Measurements from ENCODE around the gene CLEC4D. TPM values are rescaled to one million over a fixed set of nuclear protein-coding genes. Genes with fewer than 3 reads are reported as not detected.
"Not testable (repeated sequence)": the region's sequence is repeated elsewhere in the genome, so short reads cannot be mapped to it uniquely, and the experiment has no call there.

The CLEC4D gene
- total RNA-seq, 2 donors from 2014 or later = 0.63 TPM; not detected in 1

DNA sequence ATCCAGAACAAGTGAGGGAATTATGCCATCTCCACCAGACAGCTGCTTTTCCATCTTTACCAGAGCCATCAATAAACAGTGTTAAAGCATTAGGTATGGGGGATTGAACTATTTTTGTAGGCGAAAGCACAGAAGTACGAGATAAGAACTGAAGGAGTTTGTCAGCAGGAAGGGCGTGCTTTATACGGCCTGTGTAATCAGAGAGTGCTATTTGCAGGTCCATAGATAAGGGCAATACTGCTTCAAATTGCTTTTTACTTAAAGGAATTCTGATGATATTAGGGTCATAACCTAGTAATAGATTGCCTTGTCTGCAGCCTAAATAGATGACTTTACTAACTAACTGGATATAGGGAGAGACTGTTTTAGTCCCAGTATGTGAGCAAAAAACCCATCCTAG is 47.7 kb downstream of the CLEC4D start:
- Histone ChIP-seq H3K9me3 (peaks cover 6% of the 10 kb centered on the region), H3K27me3 (replicated peaks; ENCODE audit: insufficient read depth) (no peaks in the 10 kb centered on the region), H3K36me3 (no peaks in the 10 kb centered on the region), H3K27ac (no peak overlapping the region), H3K4me3 (no peak overlapping the region), H3K4me1 (ENCODE audit: control insufficient read depth in 1 of 2, low read depth in 2 of 2) (no peaks in the 10 kb centered on the region)
- ATAC-seq (ENCODE audit: insufficient number of reproducible peaks, low FRiP score, low read depth) (no peak), DNase-seq (ENCODE audit: low spot score) (no peak)
- TF ChIP-seq, protein P1, sequence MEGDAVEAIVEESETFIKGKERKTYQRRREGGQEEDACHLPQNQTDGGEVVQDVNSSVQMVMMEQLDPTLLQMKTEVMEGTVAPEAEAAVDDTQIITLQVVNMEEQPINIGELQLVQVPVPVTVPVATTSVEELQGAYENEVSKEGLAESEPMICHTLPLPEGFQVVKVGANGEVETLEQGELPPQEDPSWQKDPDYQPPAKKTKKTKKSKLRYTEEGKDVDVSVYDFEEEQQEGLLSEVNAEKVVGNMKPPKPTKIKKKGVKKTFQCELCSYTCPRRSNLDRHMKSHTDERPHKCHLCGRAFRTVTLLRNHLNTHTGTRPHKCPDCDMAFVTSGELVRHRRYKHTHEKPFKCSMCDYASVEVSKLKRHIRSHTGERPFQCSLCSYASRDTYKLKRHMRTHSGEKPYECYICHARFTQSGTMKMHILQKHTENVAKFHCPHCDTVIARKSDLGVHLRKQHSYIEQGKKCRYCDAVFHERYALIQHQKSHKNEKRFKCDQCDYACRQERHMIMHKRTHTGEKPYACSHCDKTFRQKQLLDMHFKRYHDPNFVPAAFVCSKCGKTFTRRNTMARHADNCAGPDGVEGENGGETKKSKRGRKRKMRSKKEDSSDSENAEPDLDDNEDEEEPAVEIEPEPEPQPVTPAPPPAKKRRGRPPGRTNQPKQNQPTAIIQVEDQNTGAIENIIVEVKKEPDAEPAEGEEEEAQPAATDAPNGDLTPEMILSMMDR (IDR thresholded peaks at IDR 0.05) = no peak

DNA sequence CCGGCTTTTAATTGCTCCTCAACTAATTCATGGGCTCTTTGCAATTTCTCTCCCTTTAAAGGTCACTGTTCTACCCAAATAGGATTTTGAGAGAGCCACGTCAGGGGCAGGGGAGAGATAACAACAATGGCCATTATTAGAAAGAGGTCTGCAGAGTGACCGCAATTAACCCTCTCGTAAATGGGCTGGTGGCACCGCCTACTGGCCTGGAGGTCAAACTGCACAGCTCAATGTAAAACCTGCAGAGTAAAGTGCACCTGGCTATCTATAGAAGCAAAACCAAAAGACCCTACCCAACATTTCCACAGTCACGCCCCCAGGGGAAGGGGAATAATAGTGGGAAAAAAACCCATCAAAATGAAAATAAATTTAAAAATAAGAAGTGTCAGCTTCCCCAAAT is 49.0 kb downstream of the CLEC4D start:
- DNase-seq (ENCODE audit: low spot score) = no peak
- Histone ChIP-seq H3K27me3 (replicated peaks; ENCODE audit: insufficient read depth) (no peaks in the 10 kb centered on the region), H3K27ac (no peak overlapping the region), H3K4me3 (no peak overlapping the region), H3K4me1 (ENCODE audit: control insufficient read depth in 1 of 2, low read depth in 2 of 2) (no peaks in the 10 kb centered on the region), H3K36me3 (no peaks in the 10 kb centered on the region), H3K9me3 (peaks cover 6% of the 10 kb centered on the region)
- no peak for ATAC-seq (ENCODE audit: insufficient number of reproducible peaks, low FRiP score, low read depth)
- TF ChIP-seq, protein P1 (IDR thresholded peaks at IDR 0.05) = no peak

DNA sequence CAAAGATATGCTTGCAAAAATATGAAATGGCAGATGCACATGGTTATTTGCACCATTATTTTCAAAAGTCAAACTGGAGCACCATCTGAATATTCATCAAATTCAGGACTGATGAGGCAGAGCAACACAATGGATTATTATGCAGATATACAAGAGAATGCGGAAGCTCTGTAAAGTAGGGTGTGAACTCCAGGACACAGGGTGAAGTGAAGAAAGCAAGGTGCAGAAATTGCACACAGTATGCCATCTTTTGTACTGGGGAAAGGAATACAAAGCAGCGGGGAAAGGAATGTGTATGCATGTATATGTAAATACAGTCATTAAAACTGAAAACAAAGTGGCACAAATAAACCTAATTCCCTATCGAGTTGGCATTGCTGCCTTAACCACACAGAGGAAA is 50.1 kb downstream of the CLEC4D start:
- Histone ChIP-seq H3K4me1 (ENCODE audit: control insufficient read depth in 1 of 2, low read depth in 2 of 2) (no peaks in the 10 kb centered on the region), H3K27me3 (replicated peaks; ENCODE audit: insufficient read depth) (no peaks in the 10 kb centered on the region), H3K4me3 (no peak overlapping the region), H3K27ac (no peak overlapping the region), H3K9me3 (peaks cover 6% of the 10 kb centered on the region), H3K36me3 (no peaks in the 10 kb centered on the region)
- TF ChIP-seq, protein P1 (IDR thresholded peaks at IDR 0.05) = no peak
- no peak for DNase-seq (ENCODE audit: low spot score)
- ATAC-seq (ENCODE audit: insufficient number of reproducible peaks, low FRiP score, low read depth) = no peak

DNA sequence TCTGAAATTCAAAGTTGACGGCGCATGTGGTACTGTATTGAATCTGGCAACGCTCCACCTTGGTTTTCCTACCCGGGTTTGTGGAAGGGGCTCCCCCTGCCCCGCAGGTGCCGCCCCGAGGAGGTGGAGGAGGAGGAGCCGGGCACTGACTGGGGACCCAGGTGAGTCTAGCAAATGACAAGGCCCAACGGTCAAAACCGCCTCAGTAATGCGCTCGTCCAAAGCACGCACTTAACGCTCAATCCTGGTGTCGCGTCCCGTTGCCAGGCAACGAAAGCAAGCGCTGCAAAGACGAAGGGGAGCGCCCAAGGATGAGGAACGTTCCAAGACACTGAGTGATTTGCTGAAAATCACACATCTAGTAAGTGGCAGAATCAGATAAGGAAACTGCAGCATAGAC is 51.4 kb downstream of the CLEC4D start:
- H3K4me1 ChIP-seq (ENCODE audit: control insufficient read depth in 1 of 2, low read depth in 2 of 2) = no peaks in the 10 kb centered on the region
- ATAC-seq (ENCODE audit: insufficient number of reproducible peaks, low FRiP score, low read depth) = no peak

DNA sequence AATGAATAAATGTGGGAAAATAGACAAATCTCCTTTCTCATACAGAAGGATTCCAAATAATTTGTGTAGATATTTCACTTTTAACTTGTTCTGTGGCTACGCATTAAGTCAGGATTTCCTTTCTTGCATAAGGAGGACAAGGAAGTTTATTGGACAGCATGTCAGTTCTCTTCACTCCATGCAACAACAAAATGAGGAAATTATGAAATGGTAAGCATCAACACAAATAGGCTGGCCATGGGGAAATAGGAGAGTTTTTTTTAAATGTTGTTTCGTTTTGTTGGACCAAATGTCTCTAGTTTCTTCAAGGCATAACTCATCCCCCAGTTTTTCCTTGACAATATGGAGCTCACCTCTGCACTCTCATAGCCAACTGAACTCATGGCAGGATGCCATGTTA is 52.7 kb downstream of the CLEC4D start:
- not testable (repeated sequence) for H3K36me3 ChIP-seq; H3K27me3 ChIP-seq (replicated peaks; ENCODE audit: insufficient read depth); H3K9me3 ChIP-seq; H3K27ac ChIP-seq; DNase-seq (ENCODE audit: low spot score); H3K4me3 ChIP-seq; ATAC-seq (ENCODE audit: insufficient number of reproducible peaks, low FRiP score, low read depth); H3K4me1 ChIP-seq (ENCODE audit: control insufficient read depth in 1 of 2, low read depth in 2 of 2)

More for the DNA sequence above, 51.4 kb downstream of the CLEC4D start:
- no peak for DNase-seq (ENCODE audit: low spot score)
- H3K27ac ChIP-seq = no peak overlapping the region
- no peak overlapping the region for H3K4me3 ChIP-seq
- H3K27me3 ChIP-seq (replicated peaks; ENCODE audit: insufficient read depth) = no peaks in the 10 kb centered on the region
- TF ChIP-seq, protein P1 (IDR thresholded peaks at IDR 0.05) = no peak
- H3K36me3 ChIP-seq = no peaks in the 10 kb centered on the region
- peaks cover 6% of the 10 kb centered on the region for H3K9me3 ChIP-seq

DNA sequence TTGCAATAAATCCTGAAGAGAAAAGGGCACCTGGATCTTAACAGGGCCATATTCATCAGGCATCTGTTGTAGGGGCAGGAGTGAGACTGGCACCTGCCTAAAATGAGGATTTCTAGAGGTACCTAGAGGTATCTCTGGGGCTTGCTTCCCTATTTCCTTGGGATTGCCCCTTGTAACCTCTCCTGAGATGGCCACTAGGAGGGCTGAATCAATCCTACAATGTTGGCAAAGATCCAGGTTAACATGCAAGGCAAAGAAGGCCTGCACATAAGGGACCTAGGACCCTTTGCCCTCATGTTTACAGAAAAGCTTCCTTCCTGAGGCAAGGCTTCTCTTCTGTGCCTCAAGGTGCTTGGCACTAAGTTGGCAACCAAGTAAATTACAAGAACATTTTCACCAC is 53.2 kb downstream of the CLEC4D start:
- TF ChIP-seq, protein P1 (IDR thresholded peaks at IDR 0.05) = no peak
- ATAC-seq (ENCODE audit: insufficient number of reproducible peaks, low FRiP score, low read depth) (no peak), DNase-seq (ENCODE audit: low spot score) (no peak)
- Histone ChIP-seq H3K36me3 (no peaks in the 10 kb centered on the region), H3K4me1 (ENCODE audit: control insufficient read depth in 1 of 2, low read depth in 2 of 2) (no peaks in the 10 kb centered on the region), H3K4me3 (no peak overlapping the region), H3K9me3 (peaks cover 6% of the 10 kb centered on the region), H3K27ac (no peak overlapping the region), H3K27me3 (replicated peaks; ENCODE audit: insufficient read depth) (no peaks in the 10 kb centered on the region)
